HG03103 (cell line): ENCODE measurements around the gene TAS2R41.

Experiments
- ATAC-seq: cut with Tn5 transposase; IDR thresholded peaks from one replicate; pipeline ENCODE4 v1.9.1; 2021; ENCODE audit warnings: low read depth; ENCODE audit not compliant: unreplicated experiment

TAS2R41 gene

DNA sequence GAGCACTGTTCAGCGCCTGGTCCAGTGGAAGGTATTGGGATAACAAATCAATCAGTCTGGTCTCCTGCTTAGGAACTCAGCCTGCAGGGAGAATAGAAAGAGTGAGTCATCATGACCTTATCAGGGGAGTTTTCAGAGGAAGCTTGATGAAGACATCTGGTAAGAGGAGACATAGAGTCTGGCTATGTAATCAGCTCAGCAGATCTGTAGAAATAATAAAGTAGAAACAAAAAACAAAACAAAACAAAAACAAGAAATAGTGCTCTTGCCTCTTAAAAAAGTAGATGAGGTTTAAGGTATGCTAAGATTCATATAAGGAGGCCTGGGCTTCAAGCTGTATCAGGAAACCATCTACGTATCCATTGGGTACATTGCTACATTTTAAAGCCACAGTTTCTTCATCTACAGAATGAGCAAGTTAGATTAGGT is 14.4 kb downstream of the TAS2R41 start:
- no peak for ATAC-seq

DNA sequence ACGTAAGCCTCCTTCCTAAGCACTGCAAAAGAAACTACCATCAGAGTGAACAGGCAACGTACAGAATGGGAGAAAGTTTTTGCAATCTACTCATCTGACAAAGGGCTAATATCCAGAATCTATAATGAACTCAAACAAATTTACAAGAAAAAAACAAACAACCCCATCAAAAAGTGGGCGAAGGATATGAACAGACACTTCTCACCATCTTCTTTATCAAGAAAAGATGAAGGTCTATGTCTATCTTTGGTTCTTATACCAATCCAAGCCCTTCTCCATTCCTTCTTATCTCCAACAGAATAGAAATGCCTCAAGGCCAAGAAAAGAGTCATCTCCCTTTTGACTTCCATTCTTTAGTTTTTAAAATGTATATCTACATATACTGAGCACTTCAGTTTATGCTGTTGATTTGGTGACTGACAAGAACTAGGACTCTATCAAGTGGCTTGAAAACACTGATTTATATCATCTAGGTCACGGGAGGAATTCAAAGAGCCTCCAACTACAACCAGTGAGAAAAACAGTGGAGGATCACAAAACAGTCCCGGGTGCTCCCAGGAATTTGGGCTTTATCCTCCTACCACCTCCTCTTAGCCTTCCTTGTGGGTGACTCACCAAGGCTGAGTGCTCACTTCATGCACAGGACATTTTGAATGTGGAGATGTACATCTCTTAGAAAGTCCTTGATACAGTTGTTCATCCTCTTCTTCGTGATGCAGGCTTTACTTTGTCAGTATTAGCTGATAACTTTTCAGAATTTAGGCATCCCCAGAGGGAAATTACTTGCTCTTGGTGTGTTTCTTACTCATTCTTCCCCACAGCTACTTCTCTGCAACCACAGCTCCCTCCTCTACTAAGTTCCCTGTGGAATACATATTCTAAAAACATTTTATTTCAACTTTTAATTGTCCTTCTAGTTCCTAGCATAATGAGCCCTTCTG is 15.4 kb downstream of the TAS2R41 start:
- ATAC-seq = no peak

DNA sequence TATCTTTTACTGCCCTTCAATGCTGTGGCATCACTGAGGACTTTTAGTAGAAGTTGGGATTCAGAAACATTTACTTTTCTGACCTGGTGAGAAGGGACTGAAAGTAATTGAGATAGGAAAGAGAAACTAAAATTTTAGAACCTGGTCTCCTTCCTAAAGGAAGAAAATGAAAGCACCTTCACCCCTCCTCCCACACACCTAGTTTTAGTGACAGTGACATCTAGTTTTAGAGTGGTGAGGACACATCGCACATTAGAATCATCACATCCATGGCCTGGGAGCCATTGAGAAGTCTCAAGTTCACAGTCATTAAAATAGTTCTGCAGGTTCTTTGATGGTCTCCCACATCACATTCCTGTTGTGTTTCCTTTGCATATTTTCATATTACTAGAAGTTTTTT is 16.1 kb downstream of the TAS2R41 start:
- ATAC-seq = no peak

DNA sequence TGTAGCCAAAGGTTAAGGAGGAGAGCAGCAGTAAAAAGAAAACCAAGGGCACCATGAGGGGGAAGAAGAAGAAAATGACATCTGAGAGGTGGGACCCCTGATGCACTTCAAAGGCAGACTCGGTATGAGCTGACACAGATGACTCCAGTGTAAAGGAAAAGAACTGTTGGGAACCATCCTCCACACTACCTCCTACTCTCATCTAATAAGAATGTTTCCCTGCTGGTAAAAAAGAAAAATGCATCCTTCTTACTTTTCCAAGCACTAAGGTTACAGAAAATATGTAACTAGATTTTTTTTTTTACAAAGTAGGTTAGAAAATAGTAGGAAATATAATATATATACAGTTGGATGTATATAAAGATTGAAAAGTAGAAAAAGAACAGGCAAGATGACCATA is 16.9 kb downstream of the TAS2R41 start:
- ATAC-seq = no peak

DNA sequence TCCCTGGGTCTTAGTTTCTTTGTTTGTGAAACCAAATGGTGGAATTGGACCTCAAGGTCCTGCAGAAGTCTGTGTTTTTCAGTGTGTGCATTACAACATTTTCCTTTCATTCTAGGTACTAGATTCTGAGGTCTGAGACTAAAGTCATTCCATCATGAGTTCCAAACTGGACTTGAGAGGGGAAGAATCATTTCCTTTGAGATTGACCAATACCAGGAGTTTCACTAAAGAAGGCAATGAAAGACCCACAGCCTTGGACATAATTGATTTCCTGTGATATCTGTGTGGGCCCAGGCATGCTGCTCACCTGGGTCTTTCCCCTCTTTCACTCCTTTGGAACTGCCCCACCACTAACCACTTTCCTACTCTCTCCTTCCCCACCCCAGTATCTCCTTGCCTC is 18.2 kb downstream of the TAS2R41 start:
- no peak for ATAC-seq

DNA sequence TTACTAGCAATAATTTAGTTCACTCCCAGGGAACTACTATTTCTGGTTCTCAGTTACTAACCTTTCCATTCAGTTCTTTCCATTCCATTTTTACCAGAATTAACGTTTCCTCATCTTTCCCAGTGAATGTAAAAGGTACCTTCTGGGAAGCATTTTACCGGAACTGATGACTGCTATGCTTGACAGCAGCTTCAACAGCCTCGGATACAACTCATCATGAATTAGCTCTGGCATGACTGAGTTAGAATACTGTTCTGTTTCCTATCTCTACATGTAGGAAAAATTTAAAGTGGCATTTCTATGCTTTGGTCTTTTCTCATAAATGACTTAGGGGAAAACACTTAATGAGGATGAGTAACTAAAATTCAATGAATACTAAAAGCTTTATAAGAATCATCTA is 18.6 kb downstream of the TAS2R41 start:
- ATAC-seq = no peak

DNA sequence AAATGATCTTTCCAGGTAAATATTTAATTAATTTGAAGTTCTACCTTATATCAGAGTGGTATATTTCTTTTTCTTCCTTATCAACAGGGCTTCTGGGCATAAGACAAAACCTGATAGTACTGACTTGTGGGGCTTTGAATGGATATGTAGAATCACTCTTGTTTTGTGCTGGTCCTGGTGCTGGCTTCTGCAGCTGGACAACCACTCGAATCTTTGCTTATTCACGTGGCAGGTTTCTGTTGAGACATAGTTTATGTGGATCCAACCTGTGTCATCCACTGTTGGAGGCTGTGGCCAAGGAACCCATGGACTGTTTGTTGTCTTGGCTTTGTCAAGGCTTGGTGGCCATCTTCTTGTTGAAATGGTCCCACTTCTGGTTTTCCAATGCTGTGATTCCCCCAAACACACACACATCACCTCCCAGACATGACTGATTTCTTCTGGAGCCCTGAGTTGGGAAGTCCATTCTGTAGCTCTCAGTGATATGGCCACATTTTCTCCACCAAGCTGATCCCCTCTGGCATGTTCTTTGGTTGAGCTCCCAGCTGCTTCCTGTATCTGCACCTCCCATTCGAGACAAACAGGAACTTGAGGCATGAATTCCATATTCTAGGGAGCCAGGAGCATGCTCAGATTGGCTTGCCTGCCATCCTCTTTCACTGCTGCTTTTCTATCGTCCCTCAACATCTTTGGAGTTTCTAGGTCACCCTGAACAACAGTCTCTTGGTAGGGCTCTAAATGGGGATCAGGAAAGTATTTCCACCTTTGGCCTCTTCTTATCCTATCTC is 19.5 kb downstream of the TAS2R41 start:
- no peak for ATAC-seq

DNA sequence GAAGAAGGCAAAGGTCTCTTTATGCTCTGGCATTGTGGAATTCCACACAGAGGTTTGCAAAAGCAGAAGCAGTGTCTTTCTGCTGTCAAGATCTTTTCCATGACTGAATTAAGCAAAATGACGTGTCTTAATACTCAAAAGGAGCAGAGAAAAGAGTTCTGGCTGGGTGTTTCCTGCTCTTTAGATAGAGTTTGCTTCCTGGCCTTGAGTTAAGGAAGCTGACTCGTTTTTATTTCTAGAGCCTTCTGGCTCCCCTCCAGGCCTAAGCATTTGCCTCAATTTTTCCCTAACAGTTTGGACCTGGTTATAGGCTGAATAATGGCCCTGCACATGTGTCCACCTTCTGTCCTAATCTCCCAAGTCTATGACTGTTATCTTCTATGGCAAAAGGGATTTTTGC is 21.6 kb downstream of the TAS2R41 start:
- ATAC-seq = no peak

DNA sequence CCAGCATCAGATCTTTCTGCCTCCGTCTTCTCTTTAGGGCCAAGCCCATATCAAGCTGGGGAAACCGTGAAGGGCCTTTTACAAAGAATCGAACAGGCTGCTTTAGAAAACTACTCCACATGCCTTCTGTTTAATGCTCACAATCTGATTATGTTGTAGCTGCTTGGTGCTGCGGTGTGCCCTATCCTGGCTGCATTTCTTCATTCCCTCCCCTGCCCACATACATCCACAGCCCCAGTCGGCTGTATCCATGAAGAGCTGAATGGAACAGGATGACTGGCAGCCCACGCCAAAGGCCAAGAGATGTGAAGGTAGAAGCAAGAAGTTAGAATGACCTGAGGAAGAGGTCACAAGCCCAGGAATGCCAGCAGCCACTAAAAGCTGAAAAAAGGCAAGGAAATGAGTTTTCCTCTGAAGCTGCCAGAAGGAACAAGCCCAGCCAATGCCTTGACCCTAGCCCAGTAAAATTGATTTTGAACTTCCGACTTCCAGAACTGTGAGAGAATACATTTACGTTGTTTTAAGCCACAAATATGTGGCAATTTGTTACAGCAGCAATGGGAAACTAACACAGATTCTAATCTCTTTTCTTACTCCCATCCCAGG is 22.2 kb downstream of the TAS2R41 start:
- ATAC-seq = no peak

DNA sequence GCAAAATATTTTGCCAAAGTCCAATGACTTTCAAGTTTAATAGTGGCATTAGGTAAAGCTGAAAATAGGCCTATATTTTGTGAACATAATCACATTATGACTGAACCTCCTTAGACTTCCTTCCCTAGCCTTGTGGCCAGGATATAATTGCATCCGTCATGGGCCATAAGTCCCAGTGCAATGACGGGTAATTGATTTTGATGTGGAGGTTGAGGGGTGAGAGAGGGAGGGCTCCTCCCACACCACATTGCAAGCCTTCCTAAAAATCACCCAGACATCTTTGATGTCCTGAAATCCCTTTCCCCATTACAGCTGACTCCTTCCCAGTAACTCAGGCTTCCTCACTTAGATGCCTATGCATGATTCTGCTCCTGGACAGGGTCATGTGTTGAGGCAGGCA is 25.6 kb downstream of the TAS2R41 start:
- ATAC-seq = no peak

DNA sequence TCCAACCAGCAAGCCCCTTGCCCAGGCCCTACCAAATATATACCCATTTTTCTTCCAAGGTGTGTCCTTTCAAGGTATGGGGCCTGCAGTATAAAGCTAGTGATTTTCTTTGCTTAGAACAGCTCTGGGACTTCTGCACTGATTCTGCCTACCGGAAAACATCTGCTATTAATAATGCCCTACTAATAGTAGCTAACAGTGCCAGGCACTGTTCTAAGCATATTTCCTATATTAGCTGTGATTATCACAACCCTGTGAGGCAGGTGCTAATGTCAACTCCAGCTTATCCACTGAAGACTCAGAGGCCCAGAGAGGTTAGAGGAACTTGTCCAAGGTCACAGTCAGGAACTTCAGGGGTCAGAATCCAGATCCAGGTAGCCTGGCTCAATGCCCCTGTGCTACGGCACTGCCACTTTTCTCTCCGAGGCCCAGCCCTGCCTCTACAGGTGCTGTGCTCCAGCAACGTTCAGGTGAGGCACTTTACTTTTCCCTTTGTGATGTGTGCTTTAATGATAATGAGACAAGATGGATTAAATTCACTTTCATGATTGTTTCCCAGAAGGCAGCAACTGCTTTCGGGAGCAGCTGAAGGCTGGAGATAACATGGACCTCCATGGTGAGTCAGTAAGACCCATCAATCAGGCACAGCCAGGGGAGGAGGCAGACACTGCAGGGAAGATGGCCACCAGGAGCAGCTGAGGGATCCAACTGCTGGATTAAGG is 26.7 kb downstream of the TAS2R41 start:
- ATAC-seq = no peak

DNA sequence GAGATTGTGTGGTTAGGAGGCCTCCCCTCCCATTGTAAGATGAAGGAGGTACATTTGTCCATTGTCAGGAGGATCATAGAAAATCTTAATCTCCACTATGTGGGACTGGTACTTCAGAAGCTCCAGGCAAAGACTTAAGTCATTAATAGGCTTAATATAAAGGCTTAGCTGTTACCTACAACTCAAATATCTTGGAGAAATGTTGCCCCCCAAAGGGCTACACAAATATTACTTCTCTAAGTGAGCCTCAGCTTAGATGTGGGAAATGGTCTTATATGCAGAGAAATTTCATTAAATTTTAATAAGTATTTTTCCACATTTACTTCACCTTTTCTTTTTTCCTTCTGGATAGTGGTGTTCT is 27.2 kb downstream of the TAS2R41 start:
- ATAC-seq = no peak

DNA sequence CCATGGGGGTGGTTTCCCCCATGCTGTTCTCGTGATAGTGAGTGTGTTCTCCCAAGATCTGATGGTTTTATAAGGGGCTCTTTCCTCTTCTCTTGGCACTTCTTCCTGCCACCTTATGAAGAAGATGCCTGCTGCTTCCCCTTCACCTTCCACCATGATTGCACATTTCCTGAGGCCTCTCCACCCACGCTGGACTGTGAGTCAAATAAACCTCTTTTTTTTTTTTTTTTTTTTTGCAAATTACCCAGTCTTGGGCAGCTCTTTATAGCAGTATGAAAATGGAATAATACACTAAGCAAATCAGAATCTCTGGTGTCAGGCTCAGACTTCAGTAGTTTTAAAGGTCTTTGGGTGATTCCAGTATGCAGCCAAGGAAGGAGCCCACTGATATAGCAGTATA is 28.2 kb downstream of the TAS2R41 start:
- ATAC-seq = no peak

DNA sequence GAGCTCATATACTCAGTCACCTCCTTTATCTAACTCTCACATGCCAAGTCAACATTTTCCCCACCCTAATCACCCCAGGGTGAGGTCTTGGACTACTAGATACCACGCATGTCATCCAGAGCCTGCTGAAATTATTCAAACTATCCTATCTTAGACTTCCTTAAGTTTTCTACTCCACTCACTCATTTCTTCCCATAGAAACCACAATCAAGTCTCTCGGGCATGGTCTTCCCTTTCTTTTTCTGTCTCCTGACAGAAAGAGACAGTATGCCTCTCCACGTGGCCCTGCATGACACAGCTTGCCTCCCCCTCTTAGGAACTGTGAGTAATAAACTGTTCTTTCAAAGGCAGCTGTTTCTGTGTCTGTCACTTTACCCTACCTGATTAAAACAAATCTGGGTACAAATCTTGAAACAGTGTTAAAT is 29.4 kb downstream of the TAS2R41 start:
- ATAC-seq = no peak

DNA sequence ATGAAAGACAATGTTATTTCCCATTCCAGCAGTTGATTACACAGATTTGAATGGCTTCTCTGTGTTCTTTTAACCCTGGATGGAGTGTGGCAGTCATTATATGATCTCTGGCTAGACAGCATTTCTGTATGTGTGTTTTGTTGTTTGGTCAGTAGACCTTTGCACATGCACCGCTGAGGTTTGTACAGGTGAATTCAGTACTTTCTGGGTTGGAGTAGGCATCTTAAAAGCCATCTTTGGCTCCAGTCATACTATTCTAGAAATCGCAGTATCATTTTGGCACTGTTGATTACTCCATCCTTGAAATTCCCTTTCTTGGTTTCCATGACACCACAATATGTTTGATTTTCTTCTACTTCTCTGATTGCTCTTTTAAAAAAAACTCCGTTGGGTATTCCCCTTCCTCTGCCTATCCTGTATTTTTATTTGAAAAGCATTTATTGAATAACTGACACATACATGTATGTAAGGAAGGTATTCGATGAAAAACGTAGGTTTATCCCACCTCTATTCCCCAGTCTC is 29.9 kb downstream of the TAS2R41 start:
- no peak for ATAC-seq

DNA sequence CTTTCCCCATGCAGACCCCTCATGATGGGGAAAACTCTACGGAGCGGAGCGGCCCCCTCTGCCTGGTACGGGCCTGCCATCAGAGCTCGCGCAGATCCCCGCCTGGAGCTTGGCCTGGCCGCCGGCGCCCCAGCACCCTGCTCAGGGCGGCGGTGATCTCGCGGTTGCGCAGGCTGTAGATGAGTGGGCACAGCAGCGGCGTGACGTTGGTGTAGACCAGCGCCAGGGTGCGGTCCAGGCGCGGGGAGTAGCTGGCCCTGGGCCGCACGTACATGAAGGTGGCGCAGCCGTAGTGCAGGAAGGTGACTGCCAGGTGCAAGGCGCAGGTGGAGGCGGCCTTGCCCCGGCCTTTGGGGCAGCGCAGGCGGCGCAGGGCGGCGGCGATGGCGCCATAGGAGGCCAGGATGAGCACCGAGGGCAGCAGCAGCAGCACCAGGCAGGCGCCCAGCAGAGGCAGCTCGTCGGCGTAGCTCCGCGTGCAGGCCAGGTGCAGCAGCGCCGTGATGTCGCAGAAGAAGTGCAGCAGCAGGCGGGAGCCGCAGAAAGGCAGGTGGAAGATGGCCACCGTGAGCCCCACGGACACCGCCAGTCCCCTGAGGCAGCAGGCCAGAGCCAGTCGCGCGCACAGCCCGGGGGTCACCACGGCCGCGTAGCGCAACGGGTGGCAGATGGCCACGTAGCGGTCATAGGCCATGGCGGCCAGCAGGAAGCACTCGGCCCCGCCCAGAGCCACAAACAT is 33.4 kb downstream of the TAS2R41 start:
- no peak for ATAC-seq

DNA sequence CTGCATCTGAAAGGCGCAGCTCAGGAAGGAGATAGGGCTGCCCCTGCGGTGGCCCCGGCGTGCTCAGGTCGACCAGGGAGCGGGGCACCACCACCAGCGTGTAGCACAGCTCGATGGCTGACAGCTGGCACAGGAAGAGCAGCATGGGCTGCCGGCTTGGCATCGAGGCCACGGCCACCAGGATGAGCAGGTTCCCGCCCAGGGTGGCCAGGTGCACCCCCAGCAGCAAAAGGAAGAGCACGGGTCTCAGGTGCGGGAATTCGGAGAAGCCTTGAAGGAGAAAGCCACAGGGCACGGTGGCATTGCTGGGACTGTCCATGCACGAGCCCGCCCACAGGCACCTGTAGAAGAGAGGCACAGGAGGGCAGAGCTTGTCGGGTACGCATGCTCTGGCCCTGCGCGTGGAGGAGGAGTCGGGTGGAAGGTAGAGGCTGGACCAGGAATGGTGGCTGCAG is 33.9 kb downstream of the TAS2R41 start:
- no peak for ATAC-seq

DNA sequence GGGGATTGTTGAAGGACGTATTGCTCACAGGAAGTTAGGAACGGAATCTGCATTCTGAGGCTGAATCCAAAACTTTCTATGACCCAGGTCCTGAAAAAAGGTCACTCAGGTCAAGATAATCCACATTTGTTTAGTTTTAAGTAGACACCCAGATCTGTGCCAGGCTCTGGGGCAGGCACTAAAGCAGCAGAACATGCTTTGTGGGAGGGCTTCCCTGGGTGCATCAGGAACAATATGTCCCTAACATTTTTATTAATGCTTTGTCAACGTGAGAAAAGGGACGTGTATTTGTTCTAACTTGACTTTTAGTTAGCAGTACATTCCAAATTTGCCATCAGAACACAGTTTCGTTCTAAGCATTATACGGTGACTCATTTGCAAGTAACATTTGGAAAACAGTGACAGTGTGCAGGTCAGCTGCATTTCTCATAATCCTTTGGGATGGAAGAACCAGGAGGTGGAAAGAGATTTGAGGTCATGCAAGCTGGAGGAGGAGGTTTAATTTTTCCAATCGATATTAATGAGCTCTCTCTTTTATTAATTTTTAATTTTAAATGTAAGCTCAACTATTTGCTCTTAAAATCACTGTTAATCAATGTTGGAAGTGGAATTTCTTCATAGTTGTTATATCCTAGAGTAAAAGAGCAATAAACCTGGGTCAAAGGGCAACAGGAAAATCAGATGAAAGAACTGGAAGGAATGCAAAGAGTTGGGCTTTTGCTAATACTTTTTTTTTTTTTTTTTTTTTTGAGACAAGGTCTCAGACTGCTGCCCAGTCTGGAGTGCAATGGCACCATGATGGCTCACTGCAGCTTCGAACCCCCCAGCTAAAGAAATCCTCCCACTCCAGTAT is 35.0 kb downstream of the TAS2R41 start:
- ATAC-seq = no peak

DNA sequence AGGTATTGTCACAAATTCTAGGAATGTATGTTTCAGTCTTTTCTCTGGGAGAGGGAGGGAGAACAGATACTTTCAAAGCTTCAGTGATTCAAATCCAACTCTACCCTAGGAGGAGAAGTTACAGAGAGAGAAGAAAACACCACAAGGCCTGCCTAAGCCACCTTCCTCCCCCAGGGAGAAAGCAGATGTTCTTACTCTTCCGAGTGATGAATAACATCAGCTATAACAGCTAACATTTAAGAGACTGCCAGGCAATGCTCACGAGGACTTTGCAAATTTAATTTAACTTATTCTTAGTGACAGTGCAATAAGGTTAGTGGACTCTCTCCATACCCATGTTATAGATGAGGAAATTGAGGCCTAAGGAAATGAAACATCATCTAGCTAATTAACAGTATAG is 36.8 kb downstream of the TAS2R41 start:
- ATAC-seq = no peak
